ENCODE data around the gene POLE4.
A peak's percentile ranks its signal among the peaks of the same experiment; 100 is the strongest.

Gene POLE4

GRCh38 chr2:74951211-74951754 lies 7.2 kb upstream of the POLE4 start:
- peak in 1 of 2 donors; percentile 57 for ATAC-seq (replicated peaks)
- Mint-ChIP-seq H3K27me3 (no peaks in the 10 kb centered on the region), H3K4me3 (no peak overlapping the region), H3K27ac (no peak overlapping the region), H3K36me3 (peaks cover 7 to 38% of the 10 kb centered on the region in 2 donors), H3K9me3 (peaks cover 8 to 26% of the 10 kb centered on the region in 2 donors), H3K4me1 (peaks cover 10 to 66% of the 10 kb centered on the region in 2 donors)
- DNase-seq = no peak

- no peak overlapping the region for H3K4me3 Mint-ChIP-seq
- no peak for DNase-seq
- peaks cover 10 to 66% of the 10 kb centered on the region in 2 donors for H3K4me1 Mint-ChIP-seq
- no peak for ATAC-seq (replicated peaks)
- H3K36me3 Mint-ChIP-seq = peaks cover 7 to 38% of the 10 kb centered on the region in 2 donors
- peaks cover 8 to 27% of the 10 kb centered on the region in 2 donors for H3K9me3 Mint-ChIP-seq
- no peak overlapping the region for H3K27ac Mint-ChIP-seq
- H3K27me3 Mint-ChIP-seq = no peaks in the 10 kb centered on the region
Observed at GRCh38 chr2:74952575-74952974, 5.9 kb upstream of the POLE4 start.

- Mint-ChIP-seq H3K4me3 (no peak overlapping the region), H3K4me1 (peaks cover 13 to 67% of the 10 kb centered on the region in 2 donors), H3K9me3 (peaks cover 8 to 22% of the 10 kb centered on the region in 2 donors), H3K36me3 (peaks cover 9 to 29% of the 10 kb centered on the region in 2 donors), H3K27ac (no peak overlapping the region), H3K27me3 (no peaks in the 10 kb centered on the region)
- DNase-seq (no peak), ATAC-seq (replicated peaks) (no peak)
Observed at GRCh38 chr2:74953796-74954499, 4.5 kb upstream of the POLE4 start.

GRCh38 chr2:74954500-74954874 lies 4.0 kb upstream of the POLE4 start:
- no peak overlapping the region for H3K27ac Mint-ChIP-seq
- DNase-seq = no peak
- peaks cover 15 to 69% of the 10 kb centered on the region in 2 donors for H3K4me1 Mint-ChIP-seq
- H3K4me3 Mint-ChIP-seq = no peak overlapping the region
- no peak for ATAC-seq (replicated peaks)
- peaks cover 8 to 19% of the 10 kb centered on the region in 2 donors for H3K9me3 Mint-ChIP-seq
- no peaks in the 10 kb centered on the region for H3K27me3 Mint-ChIP-seq
- peaks cover 13 to 25% of the 10 kb centered on the region in 2 donors for H3K36me3 Mint-ChIP-seq

GRCh38 chr2:74957886-74958273 lies 563 bp upstream of the POLE4 start:
- ATAC-seq (replicated peaks) = no peak
- H3K4me1 Mint-ChIP-seq = peaks cover 18 to 63% of the 10 kb centered on the region in 2 donors
- no peak for DNase-seq
- H3K36me3 Mint-ChIP-seq = peaks cover 21 to 27% of the 10 kb centered on the region in 2 donors
- H3K4me3 Mint-ChIP-seq = peak overlapping the region; percentile 82 to 85
- H3K9me3 Mint-ChIP-seq = peaks cover 5 to 6% of the 10 kb centered on the region in 2 donors
- peak overlapping the region; percentile 92 for H3K27ac Mint-ChIP-seq
- no peaks in the 10 kb centered on the region for H3K27me3 Mint-ChIP-seq

- Mint-ChIP-seq H3K9me3 (peaks cover 0 to 2% of the 10 kb centered on the region in 2 donors), H3K27me3 (no peaks in the 10 kb centered on the region), H3K4me3 (peak overlapping the region; percentile 82 to 85), H3K27ac (peak overlapping the region; percentile 92), H3K36me3 (peaks cover 22 to 36% of the 10 kb centered on the region in 2 donors), H3K4me1 (peaks cover 16 to 51% of the 10 kb centered on the region in 2 donors)
- DNase-seq = no peak
- no peak for ATAC-seq (replicated peaks)
Observed at GRCh38 chr2:74959106-74959751, 786 bp downstream of the POLE4 start.

- Mint-ChIP-seq H3K4me3 (no peak overlapping the region), H3K9me3 (peaks cover 3 to 4% of the 10 kb centered on the region in 2 donors), H3K4me1 (peaks cover 9 to 19% of the 10 kb centered on the region in 2 donors), H3K36me3 (peaks cover 43 to 53% of the 10 kb centered on the region in 2 donors), H3K27me3 (no peaks in the 10 kb centered on the region), H3K27ac (no peak overlapping the region)
- ATAC-seq (replicated peaks) = no peak
- DNase-seq = no peak
Observed at GRCh38 chr2:74966887-74967286, 8.4 kb downstream of the POLE4 start.

- Mint-ChIP-seq H3K4me3 (no peak overlapping the region), H3K4me1 (peaks cover 2 to 8% of the 10 kb centered on the region in 2 donors), H3K27me3 (no peaks in the 10 kb centered on the region), H3K9me3 (no peaks in the 10 kb centered on the region), H3K36me3 (peaks cover 15 to 20% of the 10 kb centered on the region in 2 donors), H3K27ac (no peak overlapping the region)
- DNase-seq (no peak), ATAC-seq (replicated peaks) (no peak)
Observed at GRCh38 chr2:74975016-74975415, 16.6 kb downstream of the POLE4 start.

GRCh38 chr2:74979844-74980243 lies 21.4 kb downstream of the POLE4 start:
- Mint-ChIP-seq H3K27ac (no peak overlapping the region), H3K36me3 (peaks cover 10 to 16% of the 10 kb centered on the region in 2 donors), H3K4me3 (no peak overlapping the region), H3K27me3 (no peaks in the 10 kb centered on the region), H3K9me3 (no peaks in the 10 kb centered on the region), H3K4me1 (peaks cover 6 to 18% of the 10 kb centered on the region in 2 donors)
- DNase-seq = no peak
- ATAC-seq (replicated peaks) = peak; percentile 68 to 72

GRCh38 chr2:74982577-74982976 lies 24.1 kb downstream of the POLE4 start:
- Mint-ChIP-seq H3K4me3 (no peak overlapping the region), H3K27me3 (no peaks in the 10 kb centered on the region), H3K27ac (no peak overlapping the region), H3K4me1 (peaks cover 10 to 34% of the 10 kb centered on the region in 2 donors), H3K36me3 (peaks cover 10 to 22% of the 10 kb centered on the region in 2 donors), H3K9me3 (peaks cover 0 to 3% of the 10 kb centered on the region in 2 donors)
- DNase-seq (no peak), ATAC-seq (replicated peaks) (no peak)

- no peak for ATAC-seq (replicated peaks)
Observed at GRCh38 chr2:74983631-74984392, 25.4 kb downstream of the POLE4 start.

GRCh38 chr2:74984947-74985637 lies 26.6 kb downstream of the POLE4 start:
- H3K36me3 Mint-ChIP-seq = peaks cover 10 to 17% of the 10 kb centered on the region in 2 donors
- ATAC-seq (replicated peaks) = no peak
- H3K9me3 Mint-ChIP-seq = peaks cover 0 to 7% of the 10 kb centered on the region in 2 donors
- H3K4me3 Mint-ChIP-seq = no peak overlapping the region
- no peak overlapping the region for H3K27ac Mint-ChIP-seq
- H3K27me3 Mint-ChIP-seq = no peaks in the 10 kb centered on the region
- DNase-seq = no peak
- peaks cover 7 to 25% of the 10 kb centered on the region in 2 donors for H3K4me1 Mint-ChIP-seq

More at GRCh38 chr2:74983631-74984392, 25.4 kb downstream of the POLE4 start:
- H3K4me1 Mint-ChIP-seq = peaks cover 10 to 34% of the 10 kb centered on the region in 2 donors
- H3K9me3 Mint-ChIP-seq = peaks cover 0 to 7% of the 10 kb centered on the region in 2 donors
- peaks cover 10 to 18% of the 10 kb centered on the region in 2 donors for H3K36me3 Mint-ChIP-seq
- DNase-seq = no peak
- H3K27ac Mint-ChIP-seq = peak overlapping the region; percentile 28
- H3K4me3 Mint-ChIP-seq = no peak overlapping the region
- H3K27me3 Mint-ChIP-seq = no peaks in the 10 kb centered on the region

GRCh38 chr2:74985978-74986609 lies 27.7 kb downstream of the POLE4 start:
- no peaks in the 10 kb centered on the region for H3K27me3 Mint-ChIP-seq
- no peak overlapping the region for H3K27ac Mint-ChIP-seq
- H3K4me1 Mint-ChIP-seq = peaks cover 4 to 23% of the 10 kb centered on the region in 2 donors
- DNase-seq (no peak), ATAC-seq (replicated peaks) (peak in 1 of 2 donors; percentile 41)
- peaks cover 0 to 7% of the 10 kb centered on the region in 2 donors for H3K9me3 Mint-ChIP-seq
- H3K36me3 Mint-ChIP-seq = peaks cover 10 to 23% of the 10 kb centered on the region in 2 donors
- no peak overlapping the region for H3K4me3 Mint-ChIP-seq

Measured in stimulated activated naive B cell treated with anti-CD40 and anti-IgM and Interleukin-4, amounts not matched to agents 10 μg/mL and 1 μg/mL and 100 μg/mL, for 72 hours (primary cell).